RWPE2 (cell line): ENCODE results near the gene ABHD2.

Experiments
- ATAC-seq: fragments of 200-7000 bp; cut with Tn5 transposase; 3 replicates; pipeline ENCODE4 v1.9.1; 2021; ENCODE audit warnings: low read depth
- DNase-seq: peaks from one replicate; pipeline ENCODE4 v3.0.0-alpha.2; 2020; ENCODE audit warnings: low spot score
- H3K27ac ChIP-seq: fragments of 450-650 bp; 2 replicates; pipeline ENCODE4 v1.5.1; 2017; ENCODE audit warnings: mild to moderate bottlenecking; ENCODE audit not compliant: poor library complexity, severe bottlenecking
- H3K27me3 ChIP-seq: fragments of 250-450 bp; sonication (Bioruptor Pico); 2 replicates; pipeline ENCODE4 v1.5.1; 2021; ENCODE audit warnings: mild to moderate bottlenecking, moderate library complexity; ENCODE audit not compliant: insufficient read depth, poor library complexity, severe bottlenecking
- H3K36me3 ChIP-seq: fragments of 250-450 bp; sonication (Bioruptor Pico); 2 replicates; pipeline ENCODE4 v1.5.1; 2020; ENCODE audit warnings: low read depth, mild to moderate bottlenecking, moderate library complexity
- H3K4me1 ChIP-seq: fragments of 250-450 bp; sonication (Bioruptor Pico); 2 replicates; pipeline ENCODE4 v1.5.1; 2021; ENCODE audit warnings: mild to moderate bottlenecking, moderate library complexity; ENCODE audit not compliant: insufficient read depth, poor library complexity, severe bottlenecking
- H3K4me3 ChIP-seq: fragments of 250-450 bp; sonication (Bioruptor Pico); 2 replicates; pipeline ENCODE4 v1.5.1; 2021; ENCODE audit warnings: mild to moderate bottlenecking, moderate library complexity; ENCODE audit not compliant: severe bottlenecking
- H3K9me3 ChIP-seq: fragments of 250-450 bp; sonication (Bioruptor Pico); 2 replicates; pipeline ENCODE4 v1.5.1; 2021; ENCODE audit warnings: mild to moderate bottlenecking, moderate library complexity; ENCODE audit not compliant: severe bottlenecking
- CTCF ChIP-seq: fragments of 450-650 bp; IDR thresholded peaks from one replicate; pipeline ENCODE4 v1.5.1; 2017; ENCODE audit warnings: mild to moderate bottlenecking, moderate library complexity; ENCODE audit not compliant: poor library complexity, severe bottlenecking

Gene ABHD2

GRCh38 chr15:89074402-89075012 lies 13.7 kb upstream of the ABHD2 start:
- H3K36me3 ChIP-seq = no peaks in the 10 kb centered on the region
- no peak overlapping the region for H3K27ac ChIP-seq
- no peaks in the 10 kb centered on the region for H3K27me3 ChIP-seq
- ATAC-seq (no peak), DNase-seq (no peak)
- H3K9me3 ChIP-seq = no peaks in the 10 kb centered on the region
- no peak for TF ChIP-seq CTCF
- no peak overlapping the region for H3K4me3 ChIP-seq
- H3K4me1 ChIP-seq = peaks cover 6% of the 10 kb centered on the region

- no peak for TF ChIP-seq CTCF
- H3K27ac ChIP-seq = no peak overlapping the region
- H3K9me3 ChIP-seq = no peaks in the 10 kb centered on the region
- no peaks in the 10 kb centered on the region for H3K36me3 ChIP-seq
- DNase-seq (no peak), ATAC-seq (peak; percentile 69)
- H3K27me3 ChIP-seq = no peaks in the 10 kb centered on the region
- H3K4me1 ChIP-seq = peaks cover 6% of the 10 kb centered on the region
- no peak overlapping the region for H3K4me3 ChIP-seq
Measured at GRCh38 chr15:89075101-89075640, 13.1 kb upstream of the ABHD2 start.

GRCh38 chr15:89075846-89076245 lies 12.4 kb upstream of the ABHD2 start:
- peaks cover 6% of the 10 kb centered on the region for H3K4me1 ChIP-seq
- H3K27ac ChIP-seq = no peak overlapping the region
- no peaks in the 10 kb centered on the region for H3K9me3 ChIP-seq
- H3K36me3 ChIP-seq = no peaks in the 10 kb centered on the region
- no peak for DNase-seq
- H3K27me3 ChIP-seq = no peaks in the 10 kb centered on the region
- no peak for ATAC-seq
- no peak overlapping the region for H3K4me3 ChIP-seq
- no peak for TF ChIP-seq CTCF

GRCh38 chr15:89077750-89078149 lies 10.5 kb upstream of the ABHD2 start:
- ATAC-seq = no peak
- no peaks in the 10 kb centered on the region for H3K9me3 ChIP-seq
- H3K36me3 ChIP-seq = no peaks in the 10 kb centered on the region
- no peak overlapping the region for H3K4me3 ChIP-seq
- TF ChIP-seq CTCF = no peak
- no peak for DNase-seq
- no peak overlapping the region for H3K27ac ChIP-seq
- no peaks in the 10 kb centered on the region for H3K27me3 ChIP-seq
- no peaks in the 10 kb centered on the region for H3K4me1 ChIP-seq
